GM11168 (cell line): ENCODE data around the gene SSNA1.
"Not testable (repeated sequence)": the region's sequence is repeated elsewhere in the genome, so short reads cannot be mapped to it uniquely, and the experiment has no call there.

Experiments used
- in situ Hi-C: fragments of 300-500 bp; cut with MboI; formaldehyde crosslinking; loops from one replicate; pipeline ENCODE4 v1.12.0; 2022; ENCODE audit warnings: low sequenced_read_pairs; ENCODE audit not compliant: unreplicated experiment

The SSNA1 gene

GRCh38 chr9:137237759-137238726, 49.6 kb downstream of the SSNA1 start:
- in situ Hi-C loops, result no loop called here

DNA sequence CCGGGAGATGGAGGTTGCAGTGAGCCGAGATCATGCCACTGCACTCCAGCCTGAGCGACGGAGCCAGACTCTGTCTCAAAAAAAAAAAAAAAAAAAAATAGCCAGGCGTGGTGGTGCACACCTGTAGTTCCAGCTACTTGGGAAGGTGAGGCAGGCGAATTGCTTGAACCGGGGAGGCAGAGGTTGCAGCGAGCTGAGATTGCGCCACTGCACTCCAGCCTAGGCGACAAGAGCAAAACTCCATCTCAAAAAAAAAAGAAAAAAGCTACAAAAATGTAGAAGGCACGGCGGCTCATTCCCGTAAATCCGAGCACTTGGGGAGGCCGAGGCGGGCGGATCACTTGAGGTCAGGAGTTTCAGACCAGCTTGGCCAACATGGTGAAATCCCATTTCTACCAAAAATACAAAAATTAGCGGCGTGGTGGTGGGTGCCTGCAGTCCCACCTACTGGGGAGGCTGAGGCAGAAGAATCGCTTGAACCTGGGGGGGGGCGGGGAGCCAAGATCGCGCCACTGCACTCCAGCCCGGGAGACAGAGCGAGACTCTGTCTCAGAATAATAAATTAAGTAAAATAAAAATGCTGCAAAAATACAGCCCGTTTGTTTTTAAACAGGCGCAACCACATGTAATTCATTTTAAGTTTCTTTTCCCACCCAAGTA, 51.2 kb downstream of the SSNA1 start:
- in situ Hi-C loops, result not testable (repeated sequence)
